ENCODE measurements around the gene CD33.
"Not testable (repeated sequence)": the region's sequence is repeated elsewhere in the genome, so short reads cannot be mapped to it uniquely, and the experiment has no call there.

The CD33 gene

DNA sequence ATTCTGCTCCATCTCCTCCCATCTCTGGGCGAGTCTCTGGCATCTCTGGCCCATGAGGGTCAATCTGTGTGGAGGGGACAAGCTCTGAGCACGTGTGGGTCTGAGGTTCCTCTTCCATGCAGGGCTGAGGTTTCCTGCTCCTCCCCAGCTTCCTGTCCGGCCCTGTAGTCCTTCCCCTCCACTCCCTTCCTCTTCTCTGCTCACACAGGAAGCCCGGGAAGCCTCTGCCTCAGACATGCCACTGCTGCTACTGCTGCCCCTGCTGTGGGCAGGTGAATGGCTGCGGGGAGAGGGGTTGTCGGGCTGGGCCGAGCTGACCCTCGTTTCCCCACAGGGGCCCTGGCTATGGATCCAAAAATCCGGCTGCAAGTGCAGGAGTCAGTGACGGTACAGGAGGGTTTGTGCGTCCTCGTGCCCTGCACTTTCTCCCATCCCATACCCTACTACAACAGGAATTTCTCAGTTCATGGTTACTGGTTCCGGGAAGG is 14.0 kb upstream of the CD33 start:
- FAIRE-seq = not testable (repeated sequence)

- FAIRE-seq = no peak
Measured at GRCh38 chr19:51211833-51212232, 13.0 kb upstream of the CD33 start.

GRCh38 chr19:51219307-51219706 is 5.6 kb upstream of the CD33 start:
- no peak for FAIRE-seq

DNA sequence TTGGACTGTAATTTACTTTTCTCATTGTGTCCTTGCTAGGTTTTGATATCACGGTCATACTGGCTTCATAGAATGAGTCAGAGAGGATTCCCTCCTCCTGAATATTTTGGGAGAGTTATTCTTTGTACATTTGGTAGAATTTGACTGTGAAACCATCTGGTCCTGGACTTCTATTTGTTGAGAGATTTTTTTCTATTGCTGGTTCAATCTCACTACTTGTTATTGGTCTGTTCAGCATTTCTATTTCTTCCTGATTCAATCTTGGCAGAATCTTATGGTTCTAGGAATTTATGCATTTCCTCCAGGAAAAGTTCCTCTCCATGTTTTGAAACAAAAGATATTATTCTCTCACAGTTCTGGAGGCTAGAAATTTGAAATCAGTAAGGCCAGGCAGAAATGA is 4.9 kb upstream of the CD33 start:
- FAIRE-seq = no peak

DNA sequence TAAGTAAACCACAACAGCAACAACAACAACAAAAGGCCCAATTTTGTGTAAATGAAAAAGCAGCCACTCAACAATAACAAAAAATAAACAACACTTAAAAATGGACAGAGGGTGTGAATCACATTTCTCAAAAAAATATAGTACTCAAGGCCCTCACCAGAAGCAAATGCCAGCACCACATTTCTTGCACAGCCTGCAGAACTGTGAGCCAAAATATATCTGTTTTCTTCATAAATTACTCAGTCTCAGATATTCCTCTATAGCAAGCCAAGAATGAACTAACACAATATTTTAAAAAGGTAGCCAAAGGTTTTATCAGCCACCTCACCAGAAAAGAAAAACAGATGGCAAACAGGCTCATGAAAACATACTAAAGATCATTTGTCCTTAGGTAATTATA is 3.9 kb upstream of the CD33 start:
- no peak for FAIRE-seq

- FAIRE-seq = no peak
Measured at GRCh38 chr19:51224163-51224641, 678 bp upstream of the CD33 start.

DNA sequence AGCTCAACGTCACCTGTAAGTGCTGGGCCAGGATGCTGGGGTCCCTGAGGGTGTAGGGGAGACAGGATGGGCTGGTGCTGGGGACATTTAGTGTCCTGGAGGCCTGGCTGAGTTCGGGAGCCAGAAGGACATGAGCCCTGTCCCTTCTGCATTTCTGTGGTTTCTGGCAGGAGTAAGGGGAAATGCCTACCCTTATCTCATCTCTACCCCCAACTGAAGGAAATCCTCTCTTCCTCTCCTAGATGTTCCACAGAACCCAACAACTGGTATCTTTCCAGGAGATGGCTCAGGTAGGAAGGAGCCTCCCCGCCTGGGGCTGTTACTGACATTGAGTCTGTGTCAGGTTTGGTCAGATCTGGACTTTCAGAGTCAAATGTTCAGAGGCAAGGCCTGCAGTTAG is 1.2 kb downstream of the CD33 start:
- FAIRE-seq = no peak

DNA sequence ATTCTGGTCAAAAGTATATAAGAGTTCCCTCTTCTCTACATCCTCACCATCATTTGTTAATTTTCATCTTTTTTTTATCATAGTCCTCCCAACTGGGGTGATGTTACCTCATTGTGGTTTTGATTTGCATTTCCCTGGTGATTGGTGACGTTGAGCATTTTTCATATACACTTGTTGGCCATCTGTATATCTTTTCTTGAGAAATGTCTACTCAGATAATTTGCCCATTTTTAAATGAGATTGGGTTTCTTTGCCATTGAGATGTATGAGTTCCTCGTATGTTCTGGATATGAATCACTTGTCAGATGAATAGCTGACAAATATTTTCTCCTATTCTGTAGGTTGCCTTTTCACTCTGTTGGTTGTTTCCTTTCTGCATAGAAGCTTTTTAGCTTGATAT is 2.4 kb downstream of the CD33 start:
- FAIRE-seq = no peak

- FAIRE-seq = no peak
Measured at GRCh38 chr19:51227966-51228365, 3.1 kb downstream of the CD33 start.

DNA sequence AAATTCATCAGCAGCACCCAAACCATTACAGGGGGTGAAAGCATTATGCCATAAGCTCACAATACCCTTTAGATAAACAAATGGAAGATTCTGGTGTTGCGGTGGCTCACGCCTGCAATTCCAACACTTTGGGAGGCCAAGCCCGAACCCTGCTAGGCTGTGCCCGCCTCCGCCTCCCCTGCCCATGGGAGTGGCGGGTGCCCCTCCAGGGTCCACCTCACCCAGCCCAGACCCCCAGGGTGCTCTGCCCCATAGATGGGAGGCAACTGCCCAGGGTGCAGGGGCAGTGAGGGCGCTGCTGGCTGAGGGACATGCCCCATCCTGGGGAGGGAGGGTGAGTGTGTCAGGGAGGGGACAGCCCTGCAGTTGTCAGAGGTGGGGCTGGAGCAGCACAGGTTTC is 16.0 kb downstream of the CD33 start:
- FAIRE-seq = no peak

DNA sequence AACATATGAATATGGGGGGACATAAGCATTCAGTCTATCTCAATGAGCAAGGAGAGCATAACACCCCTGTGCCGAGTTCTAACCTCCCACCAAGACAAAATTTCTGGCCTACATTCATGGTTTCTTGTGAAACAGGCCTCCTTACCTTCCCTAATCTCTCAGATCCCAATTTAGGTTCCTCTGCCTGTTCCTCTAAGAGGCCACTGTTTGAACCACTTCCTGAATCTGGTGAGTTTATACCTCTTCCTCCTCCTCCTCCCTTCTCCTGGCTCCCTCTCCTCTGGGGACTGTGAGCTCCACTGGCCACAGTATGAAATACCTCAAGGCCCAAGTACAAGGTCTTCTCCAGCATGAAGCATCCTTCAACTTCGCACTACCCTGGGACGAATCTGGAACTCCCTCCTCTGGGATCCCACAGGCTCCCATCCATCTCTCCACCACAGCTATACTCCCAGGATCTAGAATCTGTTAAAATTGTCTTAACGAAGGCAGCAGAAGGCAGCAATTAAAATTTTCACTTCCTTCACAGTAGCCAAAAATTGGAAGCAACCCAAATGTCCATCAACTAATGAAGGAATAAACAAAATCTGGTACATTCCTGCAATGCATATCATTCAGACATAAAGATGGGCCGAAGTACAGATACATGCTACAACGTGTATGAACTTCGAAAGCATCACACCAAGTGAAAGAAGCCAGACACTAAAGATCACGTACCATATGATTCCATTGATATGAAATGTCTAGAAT is 18.2 kb downstream of the CD33 start:
- no peak for FAIRE-seq

- FAIRE-seq = no peak
Measured at GRCh38 chr19:51246164-51246552, 21.3 kb downstream of the CD33 start.

GRCh38 chr19:51247972-51248590 is 23.2 kb downstream of the CD33 start:
- no peak for FAIRE-seq

DNA sequence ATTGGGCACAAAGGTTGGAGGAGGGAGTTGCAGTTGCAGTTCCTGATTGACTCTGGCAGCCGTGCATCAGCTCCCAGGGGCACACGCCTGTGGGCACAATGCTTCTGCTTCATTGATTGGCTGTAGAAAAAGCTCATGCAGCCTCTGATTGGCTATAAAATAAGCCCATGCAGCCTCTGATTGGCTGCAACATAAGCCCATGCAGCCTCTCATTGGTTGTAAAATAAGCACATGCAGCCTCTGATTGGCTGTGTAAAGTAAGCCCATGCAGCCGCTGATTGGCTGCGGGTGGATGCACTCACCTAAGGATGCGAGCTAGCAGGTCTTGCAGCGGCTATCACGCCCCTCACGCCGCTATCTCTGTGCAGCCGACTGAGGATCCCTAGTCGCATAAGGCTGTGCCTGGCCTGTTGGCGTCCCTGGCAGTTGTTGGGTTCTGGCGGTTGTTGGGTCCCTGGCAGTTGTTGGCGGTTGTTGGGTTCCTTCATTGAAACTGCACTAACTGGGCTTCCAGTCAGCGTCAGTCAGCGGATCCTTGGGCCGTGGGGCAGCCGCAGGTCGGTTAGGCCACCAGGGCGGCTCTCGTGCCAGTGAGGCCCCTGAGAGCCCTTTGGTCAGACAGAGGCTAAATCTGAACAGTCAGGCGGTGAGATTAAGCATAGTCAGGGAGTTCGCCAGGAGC is 26.0 kb downstream of the CD33 start, which contains the start of gene SIGLECL1:
SIGLECL1 (plus strand) TSS at position 295 of the 682 bp plus-strand sequence. CDS start 12,993 bp downstream, outside the sequence.
- FAIRE-seq = no peak

- no peak for FAIRE-seq
Measured at GRCh38 chr19:51251468-51251820, 26.6 kb downstream of the CD33 start.

GRCh38 chr19:51252306-51253079 is 27.6 kb downstream of the CD33 start:
- FAIRE-seq = no peak

DNA sequence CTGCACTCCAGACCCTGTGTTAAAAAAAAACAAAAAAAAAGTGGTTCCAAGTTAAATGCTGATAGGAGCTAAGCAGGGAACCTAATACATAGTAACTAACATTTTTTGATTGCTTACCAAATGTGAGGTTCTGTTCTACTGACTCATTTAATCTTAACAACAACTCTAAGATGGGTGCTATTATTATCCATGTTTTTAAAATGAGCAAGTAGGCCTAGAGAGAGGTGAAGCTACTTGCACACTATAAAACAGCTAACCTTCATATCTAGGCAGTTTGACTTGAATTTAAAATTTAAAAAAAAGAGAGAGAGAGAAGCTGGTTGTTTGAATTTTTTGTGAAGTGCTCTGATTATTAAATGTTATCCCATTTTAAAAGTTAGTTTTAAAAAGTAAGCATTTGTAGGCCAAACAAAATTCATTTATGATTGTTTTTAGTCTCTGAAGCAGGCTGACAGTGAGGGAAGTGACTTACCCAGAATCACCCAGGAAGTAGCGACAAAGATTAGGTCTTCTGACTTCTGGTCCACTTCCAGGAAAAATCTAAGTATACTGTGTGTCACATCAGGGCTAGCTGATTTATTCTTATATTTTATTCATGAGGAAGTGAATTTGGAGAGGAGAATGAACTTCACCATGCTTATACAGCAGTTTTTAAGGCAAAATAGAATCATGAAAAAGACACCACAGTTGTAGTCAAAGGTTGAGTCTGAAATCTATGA is 28.4 kb downstream of the CD33 start:
- FAIRE-seq = no peak

- no peak for FAIRE-seq
Measured at GRCh38 chr19:51256155-51256625, 31.3 kb downstream of the CD33 start.

DNA sequence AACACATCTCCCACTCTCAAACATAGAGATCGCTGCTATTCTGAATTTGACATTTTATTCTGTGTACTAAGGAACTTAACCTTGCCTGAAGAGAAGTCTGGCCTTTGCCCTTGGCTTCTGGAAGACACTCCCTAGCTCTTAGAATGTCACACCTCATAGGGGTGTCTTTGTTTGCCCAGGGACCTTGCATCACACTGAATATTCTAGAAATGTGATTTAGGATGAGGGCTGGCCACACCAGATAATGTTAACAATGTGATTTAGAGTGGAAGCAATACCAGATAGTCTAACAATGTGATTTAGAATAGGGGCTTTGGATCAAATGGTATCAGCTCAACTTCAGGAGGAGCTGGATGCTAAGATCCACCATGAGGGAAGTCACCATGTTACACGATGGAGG is 32.6 kb downstream of the CD33 start:
- FAIRE-seq = no peak

DNA sequence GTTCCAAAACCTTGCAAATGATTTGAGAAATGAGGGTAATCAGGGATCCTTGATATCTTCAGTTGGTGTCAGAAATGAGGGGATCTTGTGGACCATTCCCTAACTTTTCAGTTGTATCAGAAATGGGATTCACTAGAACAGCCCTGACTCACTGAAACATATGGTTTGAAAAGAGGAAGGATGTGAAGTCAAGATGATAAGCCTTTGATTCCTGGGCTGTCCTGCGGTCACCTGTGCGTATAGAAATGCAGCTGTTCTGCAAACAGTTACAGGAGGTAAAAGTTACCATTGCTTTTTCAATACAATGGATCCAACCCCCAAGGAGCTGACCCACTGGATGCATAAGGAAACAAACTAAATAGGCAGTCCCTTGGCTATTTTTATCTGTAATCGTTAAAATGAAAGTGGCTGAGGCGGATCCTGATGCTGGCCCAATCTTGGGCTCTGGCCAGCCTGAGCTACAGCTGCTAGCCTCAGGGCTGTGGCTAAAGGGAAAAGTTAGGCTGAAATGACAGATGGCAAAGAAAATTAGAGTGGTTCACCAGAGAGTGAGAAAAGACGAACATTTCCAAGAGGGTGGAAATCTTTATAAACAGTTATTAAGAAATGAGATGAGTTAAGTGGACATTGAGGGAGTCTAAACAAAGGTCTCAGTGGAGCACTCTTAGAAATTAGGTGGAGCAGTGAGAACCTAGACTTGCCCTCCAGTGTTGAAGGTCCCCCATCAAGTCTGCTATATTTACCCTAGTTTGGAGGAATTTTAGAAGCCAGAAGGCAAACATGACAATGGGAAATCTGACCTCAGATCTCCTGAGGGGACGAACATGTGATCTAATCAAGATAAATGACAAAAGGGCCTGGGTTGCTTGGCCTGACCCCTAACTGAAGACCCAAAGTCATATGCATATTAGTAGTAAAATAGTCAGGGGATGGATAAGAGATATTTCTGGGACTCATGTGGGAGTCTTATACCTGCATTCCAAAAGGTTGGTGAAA is 33.6 kb downstream of the CD33 start:
- FAIRE-seq = no peak
